T1000 (cell line): Measurements from ENCODE around the gene KLHL8.

Source experiments
- DNase-seq: peaks from one replicate; lab custom pipeline; 2025; ENCODE audit warnings: mixed read lengths; lab: John Stamatoyannopoulos, UW

Gene KLHL8

DNA sequence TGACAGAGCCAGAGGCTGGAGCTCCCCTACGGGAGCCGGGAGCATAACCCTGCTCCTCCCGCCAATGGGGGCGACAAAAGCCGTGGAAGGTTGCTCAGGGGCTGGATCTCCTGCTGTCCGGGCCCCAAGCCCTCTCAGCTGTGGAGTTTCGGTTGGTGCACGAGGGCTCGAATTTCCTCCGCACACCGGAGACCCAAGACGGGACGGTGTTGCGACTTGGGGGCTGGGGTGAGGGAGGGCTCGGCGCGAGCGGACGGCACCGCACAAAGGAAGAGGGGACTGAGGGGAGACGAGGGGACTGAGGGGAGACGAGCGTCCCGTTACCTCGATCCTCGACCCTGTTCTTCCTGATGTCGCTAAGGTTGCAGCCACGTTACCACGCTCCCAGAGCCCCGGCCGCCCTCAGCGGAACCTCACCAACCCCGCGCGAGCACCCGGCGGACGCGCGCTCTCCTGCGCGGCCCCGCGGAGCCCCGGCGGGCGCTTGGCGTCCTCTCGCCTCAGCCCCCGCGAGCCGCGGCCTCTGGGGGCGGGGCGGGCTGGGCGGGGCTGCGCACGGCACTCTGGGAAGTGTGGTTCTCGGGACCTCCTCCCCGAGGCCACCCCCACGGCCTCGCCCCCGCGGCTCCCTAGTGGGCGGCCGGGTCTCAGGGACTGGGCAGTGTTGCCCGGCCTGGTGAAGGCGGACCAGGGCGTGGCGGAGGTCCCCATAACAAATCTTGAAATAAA, at the start of gene KLHL8:
Gene KLHL8 (minus strand): TSS at position 525 of the 729 bp plus-strand sequence. CDS start 25,079 bp downstream, outside the sequence.
- peak; percentile 89 for DNase-seq

DNA sequence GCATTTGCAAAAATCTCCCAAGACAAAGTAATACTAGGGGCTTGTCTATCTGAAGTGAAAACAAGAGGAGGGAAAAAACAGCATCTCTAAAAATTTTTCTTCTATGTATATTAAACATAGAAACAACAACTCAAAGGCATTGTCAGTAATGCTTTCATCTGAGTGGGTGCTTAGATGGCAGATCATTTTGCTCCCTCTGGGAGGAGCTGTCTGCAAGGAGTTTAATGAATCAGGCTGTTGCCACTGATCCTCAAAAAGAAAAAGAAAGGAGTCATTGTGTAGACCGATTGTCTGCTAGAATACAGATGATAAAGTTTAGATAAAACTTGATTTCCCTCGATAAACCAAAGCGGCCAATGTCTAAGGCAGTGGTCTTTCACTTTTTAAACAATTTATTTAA, 49.7 kb upstream of the KLHL8 start:
- no peak for DNase-seq

GRCh38 chr4:87268411-87268810, 48.0 kb upstream of the KLHL8 start:
- DNase-seq = no peak

DNA sequence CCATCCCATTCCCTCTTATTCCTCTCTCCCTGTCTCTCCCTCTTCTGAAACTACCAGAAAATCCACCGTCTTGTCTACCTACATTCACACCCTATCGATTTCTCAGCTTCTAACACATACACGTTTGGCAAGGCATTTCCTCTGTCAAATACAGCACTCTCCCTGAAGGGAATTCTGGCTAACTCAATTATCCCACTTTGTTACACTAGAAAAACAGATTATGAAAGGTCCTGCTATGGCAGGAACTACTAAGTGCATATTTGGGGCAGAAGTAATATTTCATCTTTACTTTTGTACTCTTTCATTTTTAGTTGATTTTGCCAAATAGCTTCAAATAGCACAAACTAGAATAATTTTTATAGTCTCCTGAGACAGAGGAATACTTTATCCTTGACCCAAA, 46.6 kb upstream of the KLHL8 start:
- DNase-seq = no peak

- DNase-seq = no peak
Measured at GRCh38 chr4:87262886-87263285, 42.5 kb upstream of the KLHL8 start.

DNA sequence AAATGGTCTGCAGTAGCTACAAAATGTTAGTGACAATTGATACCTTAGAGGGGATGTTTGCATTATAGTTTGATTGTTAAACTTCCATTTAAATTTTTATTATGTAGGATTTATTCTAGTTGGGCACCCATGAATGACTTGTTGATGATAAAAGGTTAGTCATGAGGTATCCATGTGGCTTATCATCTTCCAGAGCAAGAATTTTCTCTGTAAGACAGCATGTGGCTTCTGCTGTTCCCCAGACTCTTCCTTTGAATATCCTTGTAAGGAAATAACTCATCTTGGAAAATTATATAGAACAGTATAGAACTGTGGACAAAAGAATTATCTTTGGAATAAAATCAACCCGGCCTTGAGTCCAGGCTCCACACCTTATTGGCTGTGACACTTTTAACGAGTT, 40.1 kb upstream of the KLHL8 start:
- DNase-seq = no peak

GRCh38 chr4:87258677-87259076, 38.3 kb upstream of the KLHL8 start:
- DNase-seq = no peak

DNA sequence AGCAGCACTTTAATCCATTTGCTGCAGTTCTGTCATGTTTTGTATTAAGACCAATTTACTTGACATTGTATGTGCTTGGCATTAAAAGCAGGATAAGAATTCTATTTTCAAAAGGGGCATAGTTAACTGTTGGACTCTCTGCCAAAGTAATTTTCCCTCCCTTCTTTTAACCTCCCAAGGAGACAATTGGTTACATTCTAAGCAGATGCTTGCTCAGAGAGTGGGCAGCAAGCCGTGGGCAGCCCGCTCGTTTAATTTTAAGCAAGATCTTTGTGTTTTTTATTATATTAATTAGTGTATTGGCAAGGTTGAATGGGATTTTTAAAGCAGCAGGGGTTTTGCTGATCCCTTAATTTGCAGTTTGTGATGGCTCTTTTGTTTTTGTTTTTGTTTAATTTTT, 37.1 kb upstream of the KLHL8 start:
- no peak for DNase-seq

DNA sequence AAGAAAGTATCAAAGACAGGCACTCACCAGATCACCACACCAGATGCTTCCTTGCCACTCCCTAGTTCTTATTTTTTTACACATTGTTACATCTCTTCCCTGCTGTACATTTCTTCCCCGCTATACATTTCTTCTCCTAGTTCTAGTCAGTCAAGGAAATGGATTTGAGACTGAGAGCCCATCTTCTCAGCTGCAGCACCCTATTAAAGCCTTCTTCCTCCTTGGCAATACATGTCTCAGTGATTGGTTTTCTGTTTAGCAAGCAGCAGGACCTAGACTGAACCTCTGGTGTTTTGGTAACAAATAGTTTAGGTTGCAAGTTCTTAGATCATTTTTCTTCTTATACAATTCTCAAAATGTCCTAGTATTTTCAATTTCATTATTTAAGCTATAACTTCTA, 35.3 kb upstream of the KLHL8 start:
- no peak for DNase-seq

DNA sequence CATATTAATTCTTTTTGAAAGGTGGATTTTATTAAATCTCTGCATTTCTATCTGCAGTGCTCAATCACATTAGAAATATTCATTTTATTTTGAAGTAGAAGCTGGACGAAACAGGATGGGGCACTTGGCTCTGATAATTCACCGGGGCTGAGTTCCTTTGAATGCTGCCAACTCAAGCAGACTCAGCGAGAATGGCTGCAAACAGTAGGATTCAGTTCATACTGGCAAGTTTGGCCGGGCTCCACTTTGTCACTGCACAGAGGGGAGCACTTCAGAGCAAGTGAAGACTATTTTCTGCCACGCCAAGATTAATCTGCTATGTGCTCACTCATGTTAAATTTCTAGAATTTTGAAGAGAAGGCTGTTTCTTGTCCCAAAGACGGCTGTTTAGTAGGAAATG, 30.7 kb upstream of the KLHL8 start:
- DNase-seq = no peak

- DNase-seq = no peak
Measured at GRCh38 chr4:87250294-87250693, 29.9 kb upstream of the KLHL8 start.

- DNase-seq = no peak
Measured at GRCh38 chr4:87249332-87250019, 29.1 kb upstream of the KLHL8 start.

- DNase-seq = no peak
Measured at GRCh38 chr4:87243426-87244053, 23.1 kb upstream of the KLHL8 start.

DNA sequence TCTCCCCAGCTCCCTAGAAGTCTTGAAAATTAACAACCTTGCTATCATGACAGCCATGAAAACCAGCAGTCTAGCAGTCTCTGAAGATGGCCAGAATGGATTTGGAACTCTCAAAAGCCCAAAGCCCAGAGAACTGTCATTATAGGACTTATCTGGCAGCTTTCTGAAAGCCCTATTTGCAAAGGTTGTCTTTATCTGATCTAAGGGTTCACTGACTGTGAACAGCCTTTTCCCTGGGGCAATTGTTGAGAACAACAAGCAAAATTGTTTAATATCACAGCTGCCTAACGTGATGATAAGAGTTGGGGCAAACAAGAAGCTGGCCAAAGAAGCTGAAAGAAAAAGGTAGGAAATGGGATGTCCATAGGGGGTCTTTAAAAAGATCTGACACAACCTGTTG, 20.9 kb upstream of the KLHL8 start:
- no peak for DNase-seq

DNA sequence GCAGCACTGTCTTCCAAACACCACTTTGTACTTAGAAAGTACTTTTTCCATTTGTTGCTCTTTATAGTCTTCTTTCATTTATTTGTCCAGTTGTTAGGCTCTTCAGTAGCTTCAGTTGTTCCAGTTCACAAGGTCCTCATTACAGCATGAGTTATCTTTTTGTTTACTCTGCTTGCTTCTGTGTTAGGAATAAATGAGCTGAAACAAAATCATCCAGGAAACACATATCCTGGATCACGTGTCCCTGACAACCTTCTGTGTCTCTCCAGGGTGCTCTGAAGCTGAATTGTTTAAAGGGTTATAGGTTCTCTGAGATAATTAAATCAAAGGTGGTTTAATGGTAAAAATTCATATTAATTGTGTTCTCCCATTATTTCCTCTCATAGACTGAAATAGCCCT, 19.9 kb upstream of the KLHL8 start:
- no peak for DNase-seq

DNA sequence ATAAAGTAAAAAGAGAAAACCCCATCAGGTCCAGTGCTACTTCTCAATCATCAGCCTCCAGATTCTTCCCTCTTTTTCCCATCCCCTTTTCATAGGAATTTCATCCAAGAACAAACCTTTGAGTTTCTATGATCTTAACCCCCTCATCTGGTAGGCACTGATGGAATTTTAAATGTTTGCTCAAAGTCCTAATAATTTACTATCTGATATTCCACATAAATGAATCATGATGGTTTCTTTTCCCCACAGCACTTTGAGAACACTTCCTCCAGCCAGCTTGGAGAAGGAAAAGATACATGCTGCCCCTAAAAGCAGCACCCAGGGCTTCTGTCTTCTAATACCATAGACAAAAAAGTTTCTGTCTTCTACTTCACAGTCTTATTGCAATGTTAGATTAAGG, 19.4 kb upstream of the KLHL8 start:
- DNase-seq = no peak

GRCh38 chr4:87239194-87239593, 18.8 kb upstream of the KLHL8 start:
- DNase-seq = no peak

DNA sequence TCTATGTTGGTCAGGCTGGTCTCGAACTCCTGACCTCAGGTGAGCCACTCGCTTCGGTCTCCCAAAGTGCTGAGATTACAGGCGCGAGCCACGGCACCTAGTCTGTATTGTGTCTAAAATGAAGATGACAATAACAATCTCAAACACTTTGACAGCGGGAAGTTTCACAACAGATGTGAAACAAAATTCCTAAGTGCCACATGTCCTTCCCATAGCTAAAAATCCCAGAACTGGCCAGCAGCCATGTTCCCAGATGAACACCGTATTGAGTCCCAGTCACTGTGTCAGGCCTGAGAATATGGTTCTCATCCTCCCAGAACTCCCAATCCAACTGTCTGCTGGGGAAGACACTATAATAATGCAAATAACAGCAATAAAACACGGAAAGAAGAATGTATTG, 16.4 kb upstream of the KLHL8 start:
- DNase-seq = no peak

- no peak for DNase-seq
Measured at GRCh38 chr4:87235020-87235671, 14.7 kb upstream of the KLHL8 start.

GRCh38 chr4:87232216-87232615, 11.8 kb upstream of the KLHL8 start:
- no peak for DNase-seq

- DNase-seq = no peak
Measured at GRCh38 chr4:87230806-87231205, 10.4 kb upstream of the KLHL8 start.

DNA sequence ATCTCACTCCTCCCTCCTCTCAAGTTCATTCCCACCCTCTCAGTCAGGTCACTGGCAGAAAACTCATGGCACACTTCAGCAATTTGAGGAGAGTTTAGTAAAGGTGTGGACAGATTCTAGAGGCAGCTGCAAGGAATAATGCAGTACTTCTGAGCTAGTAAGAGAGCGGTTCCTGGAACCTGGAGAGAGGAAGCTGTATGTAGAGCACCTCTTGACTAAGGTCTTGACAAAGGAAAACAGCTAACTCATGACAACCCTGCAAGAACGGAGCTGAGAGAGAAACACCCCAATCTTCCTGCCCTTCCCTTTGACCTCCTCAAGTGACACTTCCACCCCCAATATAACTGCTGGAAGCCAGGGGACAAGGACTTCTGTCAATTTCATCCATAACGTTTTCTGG, 9.6 kb upstream of the KLHL8 start:
- DNase-seq = no peak
